ENCODE measurements around the gene CLPX. TPM values are rescaled to one million over a fixed set of nuclear protein-coding genes. Genes with fewer than 3 reads are reported as not detected.
"Not testable (repeated sequence)": the region's sequence is repeated elsewhere in the genome, so short reads cannot be mapped to it uniquely, and the experiment has no call there.

CLPX gene
- polyA plus RNA-seq, 3 donors from 2014 or later, result 18.5 to 36.0 (median 23.4) TPM

DNA sequence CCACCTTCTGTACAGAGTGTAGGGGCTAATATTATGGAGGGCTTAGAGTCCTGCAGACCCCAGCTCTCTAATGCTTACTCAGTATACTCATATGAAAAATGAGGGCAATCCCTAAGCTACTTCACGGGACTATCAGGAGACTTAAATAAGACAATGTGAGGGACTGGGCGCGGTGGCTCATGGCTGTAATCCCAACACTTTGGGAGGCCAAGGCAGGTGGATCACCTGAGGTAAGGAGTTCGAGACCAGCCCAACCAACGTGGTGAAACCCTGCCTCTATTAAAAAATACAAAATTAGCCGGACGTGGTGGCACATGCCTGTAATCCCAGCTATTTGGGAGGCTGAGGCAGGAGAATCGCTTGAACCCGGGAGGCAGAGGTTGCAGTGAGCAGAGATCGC is 85.3 kb downstream of the CLPX start:
- not testable (repeated sequence) for H3K9me3 Mint-ChIP-seq; H3K4me3 Mint-ChIP-seq; DNase-seq; H3K4me1 Mint-ChIP-seq; H3K27ac Mint-ChIP-seq; H3K27me3 Mint-ChIP-seq (ENCODE audit: low read depth in 3 of 3)
- peaks cover 4 to 27% (median 16%) of the 10 kb centered on the region in 3 donors for H3K36me3 Mint-ChIP-seq

DNA sequence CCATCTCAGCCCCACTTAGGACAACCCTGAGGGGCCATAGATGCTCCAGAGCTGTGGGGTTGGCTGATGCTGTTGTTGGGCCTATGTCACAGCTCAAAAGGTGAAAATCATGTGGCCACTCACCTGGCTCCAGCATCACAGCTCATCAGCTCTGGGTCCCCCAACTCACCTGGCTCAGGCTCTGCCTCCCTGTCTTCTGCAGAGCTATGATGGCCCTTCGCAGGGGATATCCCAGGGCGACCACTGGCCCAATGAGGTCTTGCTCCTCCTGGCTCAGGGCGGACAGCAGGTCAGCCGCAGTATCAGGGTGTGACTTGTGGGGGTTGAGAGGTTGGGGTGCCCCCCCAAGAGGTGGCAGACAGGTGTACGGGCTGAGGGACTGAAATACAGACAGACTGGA is 85.8 kb downstream of the CLPX start:
- Mint-ChIP-seq H3K4me1 (peaks cover 6 to 9% of the 10 kb centered on the region in 2 donors), H3K36me3 (peaks cover 4 to 27% (median 16%) of the 10 kb centered on the region in 3 donors), H3K4me3 (no peak overlapping the region), H3K9me3 (no peaks in the 10 kb centered on the region), H3K27ac (no peak overlapping the region), H3K27me3 (ENCODE audit: low read depth in 3 of 3) (peaks cover 0 to 4% (median 0%) of the 10 kb centered on the region in 3 donors)
- no peak for DNase-seq

Other genes starting within 250 kb of the CLPX start
- gene SPG21, start 195.4 kb downstream of the CLPX start, polyA plus RNA-seq, result 100 to 1,000 TPM; 112 to 198 (median 121) TPM
- 10 to 100 TPM; 17.9 to 28.4 (median 18.8) TPM for gene MTFMT, start 155.7 kb downstream of the CLPX start, polyA plus RNA-seq
- gene SLC51B, start 140.0 kb downstream of the CLPX start, polyA plus RNA-seq, result not detected
- not detected for gene RASL12, start 117.4 kb downstream of the CLPX start, polyA plus RNA-seq
- gene KBTBD13, start 108.6 kb downstream of the CLPX start, polyA plus RNA-seq, result not detected
- gene UBAP1L, start 70.1 kb downstream of the CLPX start, polyA plus RNA-seq, result under 1 TPM; 0.26 to 0.53 (median 0.43) TPM
- 10 to 100 TPM in 2 of 3 donors, 1 to 10 TPM in 1; 8.9 to 14.7 (median 14.4) TPM for gene PDCD7, start 51.5 kb downstream of the CLPX start, polyA plus RNA-seq
- gene CILP, start 26.1 kb upstream of the CLPX start, polyA plus RNA-seq, result under 1 TPM in 1 of 3 donors, not detected in 2; 0.06 TPM
- 10 to 100 TPM; 17.1 to 28.3 (median 17.4) TPM for gene PARP16, start 101.5 kb upstream of the CLPX start, polyA plus RNA-seq
- not detected for gene RNU5A-1, start 110.7 kb upstream of the CLPX start, polyA plus RNA-seq
- gene RNU5B-1, start 119.3 kb upstream of the CLPX start, polyA plus RNA-seq, result not detected
- not detected for gene IGDCC3, start 192.7 kb upstream of the CLPX start, polyA plus RNA-seq
- gene IGDCC4, start 237.6 kb upstream of the CLPX start, polyA plus RNA-seq, result under 1 TPM in 2 of 3 donors, not detected in 1; 0.18 to 0.25 TPM